ENCODE data around the gene SUSD3.

SUSD3 gene

DNA sequence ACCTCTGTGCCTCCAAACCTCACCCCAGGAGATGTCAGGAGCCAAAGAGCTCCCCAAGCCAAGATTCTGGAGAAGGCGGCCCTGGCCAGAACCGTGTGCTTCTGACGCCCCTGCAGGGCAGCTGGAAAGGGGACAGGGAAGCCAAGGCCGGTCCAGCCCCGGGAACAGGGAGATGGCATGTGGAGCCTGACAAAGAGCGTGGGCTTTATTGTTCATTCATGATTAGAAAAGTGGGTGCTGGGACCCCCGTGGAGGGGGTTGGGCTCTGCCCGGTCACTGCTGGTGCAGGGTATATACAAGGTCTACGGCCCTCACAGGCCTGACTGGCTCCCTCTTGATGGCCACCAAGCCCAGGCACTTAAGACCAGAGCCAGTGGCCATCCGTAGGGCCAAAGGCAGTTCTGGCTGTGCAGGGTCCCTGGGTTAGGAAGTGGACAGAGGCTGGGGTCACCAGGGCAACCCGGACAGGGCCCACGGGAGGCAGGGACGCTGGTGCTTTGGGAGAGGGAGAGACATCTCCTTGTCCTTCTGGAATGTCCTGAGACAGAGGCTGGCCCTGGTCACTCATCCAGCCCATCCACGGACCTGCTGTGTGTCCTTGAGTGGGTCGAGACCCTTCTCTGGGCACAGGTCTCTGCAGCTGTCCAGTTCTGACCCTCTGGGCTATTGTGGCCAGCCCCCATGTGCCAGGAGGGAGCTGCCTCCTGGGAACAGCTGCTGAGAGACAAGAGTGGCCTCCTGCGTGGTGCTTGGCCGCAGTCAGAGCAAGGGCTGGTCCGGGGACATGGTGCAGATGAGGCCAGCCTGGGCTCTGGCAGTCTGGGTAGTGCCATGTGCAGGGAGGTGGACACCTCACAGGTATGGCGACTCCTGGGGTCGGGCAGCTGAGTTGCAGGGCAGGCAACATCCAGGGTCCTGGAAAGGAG lies 63.1 kb downstream of the SUSD3 start:
- H3K36me3 Mint-ChIP-seq (ENCODE audit: low read depth) = peaks cover 4% of the 10 kb centered on the region
- TF ChIP-seq CTCF (IDR thresholded peaks at IDR 0.05; ENCODE audit: unreplicated experiment in 3 of 3) = no peak
- H3K27me3 Mint-ChIP-seq (ENCODE audit: low read depth) = no peaks in the 10 kb centered on the region
- no peaks in the 10 kb centered on the region for H3K9me3 Mint-ChIP-seq
- no peak overlapping the region for H3K27ac Mint-ChIP-seq
- no peak overlapping the region for H3K4me3 Mint-ChIP-seq
- peaks cover 9% of the 10 kb centered on the region for H3K4me1 Mint-ChIP-seq

DNA sequence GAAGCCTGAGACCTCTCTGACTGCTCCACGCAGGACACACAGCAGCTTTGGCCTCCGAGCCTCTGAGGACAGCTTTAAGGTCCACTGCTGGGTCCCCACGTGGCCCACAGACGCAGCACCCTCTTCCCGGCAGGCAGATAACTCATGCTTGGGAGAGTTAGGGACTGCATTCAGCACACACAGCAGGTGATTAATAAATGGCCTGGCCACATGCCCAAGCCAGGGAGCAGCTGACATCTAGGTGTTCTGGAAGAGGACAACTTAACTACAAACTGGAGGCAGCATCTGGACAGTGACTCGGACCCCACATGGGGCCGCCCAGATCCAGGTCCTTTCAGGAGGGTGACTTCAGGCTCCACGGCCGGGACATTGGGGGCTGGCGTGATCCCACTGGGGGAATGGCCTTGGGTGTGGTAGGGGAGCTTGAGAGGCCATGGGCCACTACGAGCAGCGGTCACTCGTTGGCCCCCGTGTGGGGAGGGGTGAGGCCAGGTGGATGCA lies 64.3 kb downstream of the SUSD3 start:
- Mint-ChIP-seq H3K9me3 (no peaks in the 10 kb centered on the region), H3K27ac (no peak overlapping the region), H3K4me3 (no peak overlapping the region), H3K27me3 (ENCODE audit: low read depth) (no peaks in the 10 kb centered on the region), H3K4me1 (peaks cover 9% of the 10 kb centered on the region), H3K36me3 (ENCODE audit: low read depth) (peaks cover 4% of the 10 kb centered on the region)
- no peak for TF ChIP-seq CTCF (IDR thresholded peaks at IDR 0.05; ENCODE audit: unreplicated experiment in 3 of 3)

GRCh38 chr9:93123561-93124283 lies 65.2 kb downstream of the SUSD3 start:
- H3K4me3 Mint-ChIP-seq = no peak overlapping the region
- no peak for TF ChIP-seq CTCF (IDR thresholded peaks at IDR 0.05; ENCODE audit: unreplicated experiment in 3 of 3)
- H3K4me1 Mint-ChIP-seq = peaks cover 14% of the 10 kb centered on the region
- peaks cover 4% of the 10 kb centered on the region for H3K36me3 Mint-ChIP-seq (ENCODE audit: low read depth)
- no peaks in the 10 kb centered on the region for H3K27me3 Mint-ChIP-seq (ENCODE audit: low read depth)
- H3K9me3 Mint-ChIP-seq = no peaks in the 10 kb centered on the region
- no peak overlapping the region for H3K27ac Mint-ChIP-seq

DNA sequence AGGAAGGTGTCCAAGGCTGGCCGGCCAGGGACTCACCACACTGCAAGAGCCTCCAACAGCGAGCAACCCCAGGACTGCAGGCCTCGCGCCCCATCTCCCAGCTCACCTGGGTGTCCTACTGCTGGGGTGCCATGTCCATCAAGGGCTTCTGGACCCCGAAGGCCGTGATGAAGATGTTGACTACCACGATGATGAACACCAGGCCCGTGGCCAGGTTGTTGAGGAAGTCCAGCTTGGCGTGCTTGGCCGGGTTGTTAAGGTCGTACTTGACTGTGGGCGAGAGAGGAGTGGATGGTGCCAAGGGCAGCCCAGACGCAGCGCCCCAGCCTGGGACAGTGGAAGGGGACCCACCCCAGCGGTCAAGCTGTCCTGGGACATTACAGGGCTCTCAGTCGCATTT lies 66.3 kb downstream of the SUSD3 start:
- peaks cover 4% of the 10 kb centered on the region for H3K36me3 Mint-ChIP-seq (ENCODE audit: low read depth)
- no peak overlapping the region for H3K27ac Mint-ChIP-seq
- TF ChIP-seq CTCF (IDR thresholded peaks at IDR 0.05; ENCODE audit: unreplicated experiment in 3 of 3) = no peak
- no peak overlapping the region for H3K4me3 Mint-ChIP-seq
- H3K27me3 Mint-ChIP-seq (ENCODE audit: low read depth) = no peaks in the 10 kb centered on the region
- H3K4me1 Mint-ChIP-seq = peaks cover 13% of the 10 kb centered on the region
- no peaks in the 10 kb centered on the region for H3K9me3 Mint-ChIP-seq

GRCh38 chr9:93125331-93125894 lies 66.9 kb downstream of the SUSD3 start:
- peak overlapping the region in 1 of 3 experiments; percentile 48 for H3K27ac Mint-ChIP-seq
- no peak for TF ChIP-seq CTCF (IDR thresholded peaks at IDR 0.05; ENCODE audit: unreplicated experiment in 3 of 3)
- no peaks in the 10 kb centered on the region for H3K9me3 Mint-ChIP-seq
- peaks cover 4% of the 10 kb centered on the region for H3K36me3 Mint-ChIP-seq (ENCODE audit: low read depth)
- no peaks in the 10 kb centered on the region for H3K27me3 Mint-ChIP-seq (ENCODE audit: low read depth)
- no peak overlapping the region for H3K4me3 Mint-ChIP-seq
- H3K4me1 Mint-ChIP-seq = peaks cover 7% of the 10 kb centered on the region
